ENCODE results near the gene ZBTB7B. TPM values are rescaled to one million over a fixed set of nuclear protein-coding genes. Genes with fewer than 3 reads are reported as not detected.

The ZBTB7B gene
- polyA plus RNA-seq, 3 donors = 6.3 to 149 (median 9.6) TPM

- Histone ChIP-seq H3K9me3 (replicated peaks in 1 of 2; ENCODE audit: control insufficient read depth in 1 of 2, insufficient read depth in 1 of 2, low read length in 2 of 2) (no peaks in the 10 kb centered on the region), H4K20me1 (ENCODE audit: insufficient read depth, low read length) (no peaks in the 10 kb centered on the region), H2AFZ (ENCODE audit: insufficient read depth, low read depth, low read length, poor library complexity, severe bottlenecking) (no peak overlapping the region), H3K27ac (ENCODE audit: low read depth in 1 of 2, low read length in 2 of 2) (no peak overlapping the region), H3K79me2 (ENCODE audit: insufficient read depth, low read length) (no peaks in the 10 kb centered on the region), H3K4me3 (replicated peaks in 1 of 3; ENCODE audit: low read depth in 2 of 3, low read length in 3 of 3) (no peak overlapping the region), H3K27me3 (ENCODE audit: control insufficient read depth in 2 of 2, insufficient read depth in 2 of 2, low read length in 2 of 2) (no peaks in the 10 kb centered on the region), H3K36me3 (replicated peaks in 1 of 2; ENCODE audit: control insufficient read depth in 1 of 2, insufficient read depth in 2 of 2, low read length in 2 of 2) (no peaks in the 10 kb centered on the region), H3K9ac (ENCODE audit: insufficient read depth, low read length, poor library complexity, severe bottlenecking) (no peak overlapping the region), H3K4me2 (replicated peaks; ENCODE audit: extremely low read depth, low read length, poor library complexity, severe bottlenecking) (peak overlapping the region; percentile 8), H3K4me1 (ENCODE audit: control insufficient read depth in 1 of 2, insufficient read depth in 2 of 2, low read length in 2 of 2) (peaks cover 26 to 28% of the 10 kb centered on the region in 2 donors)
- 0% methylated on average over 1 of the region's 2 CpGs for WGBS (ENCODE audit: insufficient coverage)
- peak in 2 of 3 donors; percentile 51 to 60 for DNase-seq
- Mint-ChIP-seq H3K4me1 (peaks cover 31% of the 10 kb centered on the region), H3K27ac (peak overlapping the region in 3 of 7 donors; percentile 13 to 35 (median 25)), H3K4me3 (no peak overlapping the region), H3K9me3 (peaks cover 0 to 3% (median 0%) of the 10 kb centered on the region in 7 donors), H3K36me3 (no peaks in the 10 kb centered on the region), H3K27me3 (ENCODE audit: low read depth in 3 of 3) (peaks cover 10 to 19% (median 12%) of the 10 kb centered on the region in 3 donors)
- TF ChIP-seq, protein P1, sequence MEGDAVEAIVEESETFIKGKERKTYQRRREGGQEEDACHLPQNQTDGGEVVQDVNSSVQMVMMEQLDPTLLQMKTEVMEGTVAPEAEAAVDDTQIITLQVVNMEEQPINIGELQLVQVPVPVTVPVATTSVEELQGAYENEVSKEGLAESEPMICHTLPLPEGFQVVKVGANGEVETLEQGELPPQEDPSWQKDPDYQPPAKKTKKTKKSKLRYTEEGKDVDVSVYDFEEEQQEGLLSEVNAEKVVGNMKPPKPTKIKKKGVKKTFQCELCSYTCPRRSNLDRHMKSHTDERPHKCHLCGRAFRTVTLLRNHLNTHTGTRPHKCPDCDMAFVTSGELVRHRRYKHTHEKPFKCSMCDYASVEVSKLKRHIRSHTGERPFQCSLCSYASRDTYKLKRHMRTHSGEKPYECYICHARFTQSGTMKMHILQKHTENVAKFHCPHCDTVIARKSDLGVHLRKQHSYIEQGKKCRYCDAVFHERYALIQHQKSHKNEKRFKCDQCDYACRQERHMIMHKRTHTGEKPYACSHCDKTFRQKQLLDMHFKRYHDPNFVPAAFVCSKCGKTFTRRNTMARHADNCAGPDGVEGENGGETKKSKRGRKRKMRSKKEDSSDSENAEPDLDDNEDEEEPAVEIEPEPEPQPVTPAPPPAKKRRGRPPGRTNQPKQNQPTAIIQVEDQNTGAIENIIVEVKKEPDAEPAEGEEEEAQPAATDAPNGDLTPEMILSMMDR (IDR thresholded peaks at IDR 0.05) = no peak
- intact Hi-C loops (cut with micrococcal nuclease) = no loop called here
These were observed 33.3 kb downstream of the ZBTB7B start for GRCh38 chr1:155035936-155036335.

- Mint-ChIP-seq H3K9me3 (peaks cover 0 to 3% (median 0%) of the 10 kb centered on the region in 7 donors), H3K27ac (no peak overlapping the region), H3K4me1 (peaks cover 31% of the 10 kb centered on the region), H3K4me3 (no peak overlapping the region), H3K27me3 (ENCODE audit: low read depth in 3 of 3) (peaks cover 10 to 20% (median 12%) of the 10 kb centered on the region in 3 donors), H3K36me3 (no peaks in the 10 kb centered on the region)
- Histone ChIP-seq H3K27ac (ENCODE audit: low read depth in 1 of 2, low read length in 2 of 2) (no peak overlapping the region), H3K9ac (ENCODE audit: insufficient read depth, low read length, poor library complexity, severe bottlenecking) (no peak overlapping the region), H3K4me2 (replicated peaks; ENCODE audit: extremely low read depth, low read length, poor library complexity, severe bottlenecking) (no peak overlapping the region), H3K9me3 (replicated peaks in 1 of 2; ENCODE audit: control insufficient read depth in 1 of 2, insufficient read depth in 1 of 2, low read length in 2 of 2) (no peaks in the 10 kb centered on the region), H2AFZ (ENCODE audit: insufficient read depth, low read depth, low read length, poor library complexity, severe bottlenecking) (no peak overlapping the region), H3K4me1 (ENCODE audit: control insufficient read depth in 1 of 2, insufficient read depth in 2 of 2, low read length in 2 of 2) (peaks cover 26 to 28% of the 10 kb centered on the region in 2 donors), H3K36me3 (replicated peaks in 1 of 2; ENCODE audit: control insufficient read depth in 1 of 2, insufficient read depth in 2 of 2, low read length in 2 of 2) (no peaks in the 10 kb centered on the region), H3K27me3 (ENCODE audit: control insufficient read depth in 2 of 2, insufficient read depth in 2 of 2, low read length in 2 of 2) (no peaks in the 10 kb centered on the region), H3K4me3 (replicated peaks in 1 of 3; ENCODE audit: low read depth in 2 of 3, low read length in 3 of 3) (no peak overlapping the region), H3K79me2 (ENCODE audit: insufficient read depth, low read length) (no peaks in the 10 kb centered on the region), H4K20me1 (ENCODE audit: insufficient read depth, low read length) (no peaks in the 10 kb centered on the region)
- WGBS (ENCODE audit: insufficient coverage) = 95% methylated on average over 2 of the region's 3 CpGs
- intact Hi-C loops (cut with micrococcal nuclease) = no loop called here
- TF ChIP-seq, protein P1 (IDR thresholded peaks at IDR 0.05) = no peak
- no peak for DNase-seq
These were observed 34.4 kb downstream of the ZBTB7B start for GRCh38 chr1:155037043-155037442.
